Measurements from ENCODE around the gene RNF217. TPM values are rescaled to one million over a fixed set of nuclear protein-coding genes. Genes with fewer than 3 reads are reported as not detected.

The RNF217 gene
- total RNA-seq, 2 donors from 2014 or later: 10.5 to 18.7 TPM

DNA sequence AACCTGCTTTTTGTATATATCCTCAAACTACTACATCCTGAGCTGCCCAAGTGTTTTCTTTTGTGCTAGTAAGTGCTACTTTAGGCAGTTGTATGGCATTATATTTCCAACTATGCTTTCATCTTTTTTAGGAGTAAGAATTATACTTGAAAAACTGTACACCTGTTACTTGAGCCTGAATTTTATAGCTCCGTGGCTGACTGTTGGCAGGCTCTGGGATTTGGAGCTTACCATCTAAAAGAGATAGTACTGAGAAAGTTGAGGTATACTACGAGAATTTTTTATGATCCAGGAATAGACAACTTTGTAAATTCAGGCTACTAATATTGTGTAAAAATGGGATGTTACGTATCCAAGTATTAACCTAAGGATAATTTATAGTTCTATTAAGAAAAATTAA lies 32.4 kb downstream of the RNF217 start:
- TF ChIP-seq, protein P1, sequence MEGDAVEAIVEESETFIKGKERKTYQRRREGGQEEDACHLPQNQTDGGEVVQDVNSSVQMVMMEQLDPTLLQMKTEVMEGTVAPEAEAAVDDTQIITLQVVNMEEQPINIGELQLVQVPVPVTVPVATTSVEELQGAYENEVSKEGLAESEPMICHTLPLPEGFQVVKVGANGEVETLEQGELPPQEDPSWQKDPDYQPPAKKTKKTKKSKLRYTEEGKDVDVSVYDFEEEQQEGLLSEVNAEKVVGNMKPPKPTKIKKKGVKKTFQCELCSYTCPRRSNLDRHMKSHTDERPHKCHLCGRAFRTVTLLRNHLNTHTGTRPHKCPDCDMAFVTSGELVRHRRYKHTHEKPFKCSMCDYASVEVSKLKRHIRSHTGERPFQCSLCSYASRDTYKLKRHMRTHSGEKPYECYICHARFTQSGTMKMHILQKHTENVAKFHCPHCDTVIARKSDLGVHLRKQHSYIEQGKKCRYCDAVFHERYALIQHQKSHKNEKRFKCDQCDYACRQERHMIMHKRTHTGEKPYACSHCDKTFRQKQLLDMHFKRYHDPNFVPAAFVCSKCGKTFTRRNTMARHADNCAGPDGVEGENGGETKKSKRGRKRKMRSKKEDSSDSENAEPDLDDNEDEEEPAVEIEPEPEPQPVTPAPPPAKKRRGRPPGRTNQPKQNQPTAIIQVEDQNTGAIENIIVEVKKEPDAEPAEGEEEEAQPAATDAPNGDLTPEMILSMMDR (IDR thresholded peaks at IDR 0.05): no peak
- TF ChIP-seq POLR2A (IDR thresholded peaks at IDR 0.05): no peak
- Histone ChIP-seq H3K27ac (no peak overlapping the region), H3K4me1 (peaks cover 11% of the 10 kb centered on the region), H3K27me3 (no peaks in the 10 kb centered on the region), H3K9me3 (no peaks in the 10 kb centered on the region), H3K36me3 (replicated peaks in 1 of 2; ENCODE audit: insufficient read depth in 1 of 2, low read depth in 2 of 2) (no peaks in the 10 kb centered on the region), H3K4me3 (no peak overlapping the region)
- ATAC-seq (no peak), DNase-seq (no peak)
- 84% methylated on average over 3 of the region's 3 CpGs for WGBS, 2 donors
- intact Hi-C loops (cut with DNase I): no loop called here

- H3K4me1 ChIP-seq: peaks cover 14% of the 10 kb centered on the region
- TF ChIP-seq, protein P1 (IDR thresholded peaks at IDR 0.05): no peak
- TF ChIP-seq POLR2A (IDR thresholded peaks at IDR 0.05): no peak
- H3K27ac ChIP-seq: no peak overlapping the region
- no peaks in the 10 kb centered on the region for H3K36me3 ChIP-seq (replicated peaks in 1 of 2; ENCODE audit: insufficient read depth in 1 of 2, low read depth in 2 of 2)
- no peaks in the 10 kb centered on the region for H3K27me3 ChIP-seq
- H3K9me3 ChIP-seq: no peaks in the 10 kb centered on the region
- intact Hi-C loops (cut with DNase I): no loop called here
- DNase-seq (no peak), ATAC-seq (no peak)
- no peak overlapping the region for H3K4me3 ChIP-seq
Measured at GRCh38 chr6:124995131-124995530, 32.9 kb downstream of the RNF217 start.

DNA sequence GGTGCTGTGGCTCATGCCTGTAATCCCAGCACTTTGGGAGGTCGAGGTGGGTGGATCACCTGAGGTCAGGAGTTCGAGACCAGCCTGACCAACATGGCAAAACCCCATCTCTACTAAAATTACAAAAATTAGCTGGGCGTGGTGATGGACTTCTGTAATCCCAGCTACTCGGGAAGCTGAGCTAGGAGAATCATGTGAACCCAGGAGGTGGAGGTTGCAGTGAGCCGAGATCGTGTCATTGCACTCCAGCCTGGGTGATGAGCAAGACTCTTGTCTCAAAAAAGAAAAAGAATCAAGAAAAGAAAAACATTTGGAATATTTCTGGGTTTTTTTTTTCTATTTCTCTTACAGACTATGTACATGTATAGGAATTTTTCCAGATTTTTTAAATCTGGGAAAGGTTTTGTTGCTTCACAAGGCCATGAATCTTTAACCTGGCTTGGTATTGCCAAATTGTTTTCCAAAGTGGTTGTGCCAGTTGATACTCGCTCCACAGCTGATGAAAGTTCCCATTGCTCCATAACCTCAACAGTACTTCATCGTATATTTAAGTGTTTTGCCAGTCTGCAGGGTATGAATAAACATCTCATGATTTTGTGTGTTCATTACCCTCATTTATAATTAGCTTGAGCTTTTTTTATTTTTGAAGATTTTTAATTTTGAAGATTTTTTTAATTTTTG lies 33.5 kb downstream of the RNF217 start:
- intact Hi-C loops (cut with DNase I): no loop called here
- no peak overlapping the region for H3K4me3 ChIP-seq
- H3K36me3 ChIP-seq (replicated peaks in 1 of 2; ENCODE audit: insufficient read depth in 1 of 2, low read depth in 2 of 2): no peaks in the 10 kb centered on the region
- ATAC-seq (no peak), DNase-seq (no peak)
- H3K9me3 ChIP-seq: no peaks in the 10 kb centered on the region
- H3K27ac ChIP-seq: no peak overlapping the region
- WGBS, 2 donors: 88 to 90% methylated on average over 8 of the region's 8 CpGs
- H3K4me1 ChIP-seq: peaks cover 14% of the 10 kb centered on the region
- TF ChIP-seq, protein P1 (IDR thresholded peaks at IDR 0.05): no peak
- TF ChIP-seq POLR2A (IDR thresholded peaks at IDR 0.05): no peak
- H3K27me3 ChIP-seq: no peaks in the 10 kb centered on the region

GRCh38 chr6:124996411-124996810 lies 34.2 kb downstream of the RNF217 start:
- no peaks in the 10 kb centered on the region for H3K9me3 ChIP-seq
- H3K4me3 ChIP-seq: no peak overlapping the region
- ATAC-seq: no peak
- peaks cover 19% of the 10 kb centered on the region for H3K4me1 ChIP-seq
- no peak for DNase-seq
- H3K27ac ChIP-seq: no peak overlapping the region
- intact Hi-C loops (cut with DNase I): no loop called here
- H3K36me3 ChIP-seq (replicated peaks in 1 of 2; ENCODE audit: insufficient read depth in 1 of 2, low read depth in 2 of 2): no peaks in the 10 kb centered on the region
- TF ChIP-seq, protein P1 (IDR thresholded peaks at IDR 0.05): no peak
- no peak for TF ChIP-seq POLR2A (IDR thresholded peaks at IDR 0.05)
- H3K27me3 ChIP-seq: no peaks in the 10 kb centered on the region

DNA sequence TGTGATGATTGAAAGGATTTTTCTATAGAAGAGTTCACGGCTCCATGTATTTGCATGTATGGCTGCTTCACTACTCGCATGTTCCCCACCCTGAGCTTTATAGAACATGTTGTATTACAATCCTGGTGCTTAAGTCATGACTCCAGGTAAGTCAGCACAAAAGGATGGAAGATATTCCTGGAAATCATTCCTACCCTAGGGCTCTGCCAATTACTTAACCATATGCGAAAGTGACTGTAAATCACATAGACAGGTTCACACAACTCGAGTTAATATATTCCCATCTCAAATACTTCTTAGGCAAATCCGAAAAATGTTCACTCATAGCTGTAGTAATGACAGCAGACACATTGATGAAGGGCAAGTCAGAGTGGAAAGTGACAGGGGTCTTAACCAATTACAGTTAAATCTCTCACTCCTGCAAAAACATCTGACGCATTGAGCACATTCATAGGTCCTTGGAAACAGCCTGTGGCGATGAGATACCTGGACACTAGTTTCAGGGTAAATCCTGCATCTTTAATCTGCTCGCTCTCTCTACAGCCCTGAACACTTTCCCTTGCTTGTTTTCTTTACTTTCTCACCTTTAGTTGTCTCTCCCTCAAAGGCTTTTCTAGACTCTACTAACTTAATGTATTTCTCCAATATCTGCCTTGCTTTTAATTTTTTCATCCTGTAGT lies 35.1 kb downstream of the RNF217 start:
- no peaks in the 10 kb centered on the region for H3K27me3 ChIP-seq
- no peaks in the 10 kb centered on the region for H3K9me3 ChIP-seq
- TF ChIP-seq POLR2A (IDR thresholded peaks at IDR 0.05): no peak
- TF ChIP-seq, protein P1 (IDR thresholded peaks at IDR 0.05): no peak
- intact Hi-C loops (cut with DNase I): no loop called here
- H3K4me1 ChIP-seq: peaks cover 25% of the 10 kb centered on the region
- 82 to 91% methylated on average over 8 of the region's 8 CpGs for WGBS, 2 donors
- ATAC-seq (no peak), DNase-seq (no peak)
- no peak overlapping the region for H3K27ac ChIP-seq
- no peaks in the 10 kb centered on the region for H3K36me3 ChIP-seq (replicated peaks in 1 of 2; ENCODE audit: insufficient read depth in 1 of 2, low read depth in 2 of 2)
- H3K4me3 ChIP-seq: no peak overlapping the region

All from body of pancreas (tissue), 4 donors.